ENCODE results near the gene BOLA1.
A peak's percentile ranks its signal among the peaks of the same experiment; 100 is the strongest.
"Not testable (repeated sequence)": the region's sequence is repeated elsewhere in the genome, so short reads cannot be mapped to it uniquely, and the experiment has no call there.

BOLA1 gene
- total RNA-seq: 5.8 reads per million, percentile 22 among the genes with 10 or more reads in this experiment

- peak; percentile 78 for DNase-seq
Observed at GRCh38 chr1:149899460-149900284, at the start of gene BOLA1. Gene BOLA1, plus strand, starts transcription at chr1:149899568. Its CDS starts 492 bp downstream, at chr1:149900060.

GRCh38 chr1:149849947-149850360 is 49.4 kb upstream of the BOLA1 start:
- no peak for DNase-seq

DNA sequence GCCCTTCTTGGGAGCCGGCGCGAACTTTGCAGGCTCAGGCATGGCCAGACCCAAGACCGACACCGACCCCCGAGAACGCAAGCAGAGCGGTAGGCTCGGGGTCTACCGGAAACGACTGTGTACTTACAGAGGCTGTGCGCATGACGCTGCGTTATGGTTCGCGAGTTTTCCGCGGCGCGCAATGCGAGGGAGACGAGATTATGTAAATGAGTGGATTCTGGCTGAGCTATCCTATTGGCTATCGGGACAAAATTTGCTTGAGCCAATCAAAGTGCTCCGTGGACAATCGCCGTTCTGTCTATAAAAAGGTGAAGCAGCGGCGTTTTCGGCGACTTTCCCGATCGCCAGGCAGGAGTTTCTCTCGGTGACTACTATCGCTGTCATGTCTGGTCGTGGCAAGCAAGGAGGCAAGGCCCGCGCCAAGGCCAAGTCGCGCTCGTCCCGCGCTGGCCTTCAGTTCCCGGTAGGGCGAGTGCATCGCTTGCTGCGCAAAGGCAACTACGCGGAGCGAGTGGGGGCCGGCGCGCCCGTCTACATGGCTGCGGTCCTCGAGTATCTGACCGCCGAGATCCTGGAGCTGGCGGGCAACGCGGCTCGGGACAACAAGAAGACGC is 48.5 kb upstream of the BOLA1 start:
- not testable (repeated sequence) for DNase-seq

- not testable (repeated sequence) for DNase-seq
Observed at GRCh38 chr1:149851585-149852213, 47.7 kb upstream of the BOLA1 start.

DNA sequence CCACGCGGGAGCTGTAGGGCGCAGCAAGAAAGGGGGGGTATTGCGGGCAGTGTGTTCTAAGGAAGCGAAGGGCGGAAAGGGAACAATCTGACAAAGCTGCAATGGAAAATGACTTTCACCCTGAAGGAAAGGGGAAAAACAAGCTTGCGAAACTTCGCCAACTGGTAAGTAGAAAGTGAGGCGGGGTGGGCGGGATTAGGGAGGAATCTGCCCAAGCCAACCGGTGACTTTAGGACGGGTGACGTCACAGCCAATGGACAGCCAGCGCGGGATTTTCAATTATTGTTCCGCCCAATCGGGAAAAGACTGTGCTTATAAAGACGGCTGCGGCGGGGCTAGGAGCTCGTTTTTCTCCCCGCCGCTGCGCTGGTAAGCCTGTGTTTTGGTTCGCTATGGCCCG is 47.1 kb upstream of the BOLA1 start:
- not testable (repeated sequence) for DNase-seq

GRCh38 chr1:149860271-149860670 is 39.1 kb upstream of the BOLA1 start:
- not testable (repeated sequence) for DNase-seq

GRCh38 chr1:149860684-149861496 is 38.5 kb upstream of the BOLA1 start:
- DNase-seq: not testable (repeated sequence)

GRCh38 chr1:149861497-149862054 is 37.8 kb upstream of the BOLA1 start:
- DNase-seq: not testable (repeated sequence)

GRCh38 chr1:149866887-149867286 is 32.5 kb upstream of the BOLA1 start:
- not testable (repeated sequence) for DNase-seq

DNA sequence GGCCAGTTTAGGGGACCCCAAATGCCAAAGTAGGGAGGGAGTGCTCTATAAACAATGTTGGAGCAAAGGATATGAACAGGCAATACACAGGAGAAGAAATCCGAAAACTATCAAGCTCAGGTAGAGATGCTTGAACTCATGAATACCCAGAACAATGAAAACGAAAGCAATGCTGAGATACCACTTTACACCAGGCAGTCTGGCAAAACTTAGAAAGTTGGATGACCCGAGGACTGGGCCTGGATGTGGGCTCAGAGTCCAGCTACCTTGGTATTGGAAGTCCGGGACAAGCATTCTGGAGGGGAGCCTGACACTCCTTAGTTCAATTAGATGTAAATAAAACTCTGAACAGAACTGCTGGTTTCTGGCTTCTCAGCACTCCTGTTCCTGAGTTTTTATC is 26.3 kb upstream of the BOLA1 start:
- DNase-seq: not testable (repeated sequence)

GRCh38 chr1:149877211-149877946 is 22.0 kb upstream of the BOLA1 start:
- DNase-seq: no peak

GRCh38 chr1:149879556-149879955 is 19.8 kb upstream of the BOLA1 start:
- DNase-seq: no peak

- DNase-seq: no peak
Observed at GRCh38 chr1:149881876-149882275, 17.5 kb upstream of the BOLA1 start.

DNA sequence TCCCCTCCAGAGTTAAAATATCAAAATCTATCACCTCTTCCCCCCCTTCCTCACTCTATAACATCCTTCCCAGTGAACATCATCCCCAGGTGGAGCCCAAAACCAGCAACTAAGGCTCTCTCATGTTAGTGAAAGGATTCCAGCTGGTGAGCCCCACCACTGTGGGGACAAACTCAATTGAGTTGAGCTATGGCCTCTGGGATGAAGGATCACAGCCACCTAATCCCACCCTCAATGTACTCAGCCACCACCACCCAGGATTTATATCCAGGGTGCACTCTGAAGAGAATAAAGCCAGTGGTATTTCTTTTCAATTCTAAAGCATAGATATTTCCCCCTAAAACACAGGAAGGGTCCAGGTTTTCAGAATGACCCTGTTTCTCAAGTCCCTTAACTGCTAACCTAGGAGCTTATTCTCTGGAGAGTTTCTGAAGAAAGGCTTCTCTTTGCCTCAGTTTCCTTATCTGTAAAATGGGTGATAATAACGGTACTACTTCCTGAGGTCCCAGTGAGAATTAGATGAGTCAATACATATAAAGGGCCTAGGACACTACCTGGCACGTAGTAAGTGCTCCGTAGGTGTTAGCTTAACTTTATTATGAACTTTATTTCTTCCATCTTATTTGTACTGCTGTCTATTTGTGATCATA is 15.6 kb upstream of the BOLA1 start:
- DNase-seq: no peak

DNA sequence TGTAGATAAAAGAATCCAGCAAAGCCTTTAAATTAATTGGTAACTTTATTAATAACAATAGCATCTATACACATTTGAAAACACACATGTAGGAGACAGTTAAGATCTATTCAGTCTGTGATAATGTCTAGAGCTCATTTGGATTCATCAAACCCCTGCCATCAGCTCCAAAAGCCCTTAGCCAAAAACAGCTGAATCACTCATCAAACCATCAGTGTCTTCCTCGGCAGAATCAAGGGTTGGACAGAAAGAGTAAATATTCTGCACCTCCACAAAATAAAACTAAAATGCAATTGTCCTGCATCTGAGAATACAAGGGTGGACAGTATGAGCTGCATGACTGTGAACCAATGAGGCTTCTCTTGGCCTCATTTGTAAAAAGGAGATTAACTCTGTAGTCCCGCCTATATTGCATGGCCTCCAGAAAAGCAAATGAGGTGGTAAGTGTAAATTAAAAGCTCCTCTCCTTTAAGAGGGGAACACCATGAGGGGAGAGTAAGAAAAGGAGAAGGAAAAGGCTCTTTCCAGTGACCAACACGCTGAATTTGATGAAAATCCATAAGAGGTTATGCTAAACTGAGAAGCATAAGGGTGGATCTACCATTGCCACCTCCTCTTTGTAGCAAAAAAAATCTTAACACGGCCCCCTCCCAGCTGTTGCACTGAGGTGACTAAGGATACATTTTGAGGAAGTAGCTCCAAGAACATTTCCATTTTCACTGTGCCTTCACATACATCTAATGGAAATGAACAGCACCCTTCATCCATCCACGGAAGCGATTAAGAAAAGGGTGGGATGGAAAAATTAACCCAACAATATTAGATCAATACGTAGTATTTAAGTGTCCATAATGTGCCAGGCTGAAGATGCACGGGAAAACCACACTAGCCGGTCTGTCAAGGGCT is 14.7 kb upstream of the BOLA1 start:
- DNase-seq: no peak

DNA sequence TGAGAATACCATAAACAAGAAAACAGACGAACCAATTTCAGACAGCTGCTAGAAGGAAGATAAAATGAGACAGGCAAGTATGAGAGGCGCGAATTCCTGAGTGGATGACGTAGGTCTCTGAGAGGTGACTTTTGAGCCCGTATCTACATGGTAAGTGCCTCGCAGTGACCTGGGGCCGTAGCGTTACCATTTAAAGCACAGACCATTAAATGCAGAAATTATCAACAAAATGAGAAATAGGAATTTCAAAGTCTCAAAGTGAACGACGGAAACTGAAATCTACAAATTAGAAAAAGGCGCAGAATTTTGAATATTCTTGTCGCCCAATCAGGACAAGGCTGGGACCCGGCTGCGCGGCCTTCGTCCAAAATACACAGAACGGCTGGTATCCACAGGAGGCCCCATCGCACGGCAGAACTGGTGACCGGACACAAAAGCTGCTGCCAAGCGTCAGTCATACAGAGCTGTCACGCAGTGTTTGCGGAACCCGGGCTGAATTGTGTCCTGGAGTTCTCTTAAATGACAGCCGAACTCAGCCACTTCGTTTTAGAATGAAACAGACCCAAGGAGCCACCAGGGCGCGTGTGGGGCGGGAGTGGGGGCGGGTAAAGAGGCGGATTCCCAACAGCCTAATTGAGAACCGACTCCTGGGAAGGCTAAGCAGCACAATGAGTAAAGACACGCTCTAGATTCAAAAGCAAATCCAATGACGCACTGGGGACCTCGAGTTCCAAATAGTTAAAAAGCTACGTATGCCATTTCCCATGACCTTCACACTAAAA is 13.8 kb upstream of the BOLA1 start:
- peak; percentile 51 for DNase-seq

GRCh38 chr1:149886121-149886395 is 13.3 kb upstream of the BOLA1 start:
- not testable (repeated sequence) for DNase-seq

DNA sequence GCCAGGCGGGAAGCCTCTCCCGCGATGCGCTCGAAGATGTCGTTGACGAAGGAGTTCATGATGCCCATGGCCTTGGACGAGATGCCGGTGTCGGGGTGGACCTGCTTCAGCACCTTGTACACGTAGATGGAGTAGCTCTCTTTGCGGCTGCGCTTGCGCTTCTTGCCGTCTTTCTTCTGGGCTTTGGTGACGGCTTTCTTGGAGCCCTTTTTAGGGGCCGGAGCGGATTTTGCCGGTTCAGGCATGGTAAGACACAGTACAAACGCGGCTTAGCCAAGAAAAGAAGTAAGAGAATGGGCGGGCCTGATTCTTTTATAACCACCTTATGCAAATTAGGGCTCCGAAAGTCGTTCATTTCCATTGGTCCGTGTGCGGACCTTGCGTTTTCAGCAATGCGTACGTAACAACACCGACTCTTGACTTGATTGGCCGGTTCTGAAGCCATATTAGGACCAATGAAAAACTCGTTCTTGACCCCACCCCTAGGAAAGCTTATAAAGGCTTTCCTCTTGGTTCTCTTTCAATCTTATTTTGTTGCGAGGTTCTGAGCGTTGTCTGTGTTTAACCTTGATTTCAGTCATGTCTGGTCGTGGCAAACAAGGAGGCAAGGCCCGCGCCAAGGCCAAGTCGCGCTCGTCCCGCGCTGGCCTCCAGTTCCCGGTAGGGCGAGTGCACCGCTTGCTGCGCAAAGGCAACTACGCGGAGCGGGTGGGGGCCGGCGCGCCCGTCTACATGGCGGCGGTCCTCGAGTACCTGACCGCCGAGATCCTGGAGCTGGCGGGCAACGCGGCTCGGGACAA is 12.8 kb upstream of the BOLA1 start:
- peak; percentile 80 for DNase-seq

GRCh38 chr1:149887196-149887455 is 12.2 kb upstream of the BOLA1 start:
- not testable (repeated sequence) for DNase-seq

All from effector CD4-positive, alpha-beta T cell (primary cell).